ENCODE data around the gene LRCH4. TPM values are rescaled to one million over a fixed set of nuclear protein-coding genes. Genes with fewer than 3 reads are reported as not detected.

LRCH4 gene
- polyA plus RNA-seq, 2 donors, result 32.3 to 73.4 TPM

DNA sequence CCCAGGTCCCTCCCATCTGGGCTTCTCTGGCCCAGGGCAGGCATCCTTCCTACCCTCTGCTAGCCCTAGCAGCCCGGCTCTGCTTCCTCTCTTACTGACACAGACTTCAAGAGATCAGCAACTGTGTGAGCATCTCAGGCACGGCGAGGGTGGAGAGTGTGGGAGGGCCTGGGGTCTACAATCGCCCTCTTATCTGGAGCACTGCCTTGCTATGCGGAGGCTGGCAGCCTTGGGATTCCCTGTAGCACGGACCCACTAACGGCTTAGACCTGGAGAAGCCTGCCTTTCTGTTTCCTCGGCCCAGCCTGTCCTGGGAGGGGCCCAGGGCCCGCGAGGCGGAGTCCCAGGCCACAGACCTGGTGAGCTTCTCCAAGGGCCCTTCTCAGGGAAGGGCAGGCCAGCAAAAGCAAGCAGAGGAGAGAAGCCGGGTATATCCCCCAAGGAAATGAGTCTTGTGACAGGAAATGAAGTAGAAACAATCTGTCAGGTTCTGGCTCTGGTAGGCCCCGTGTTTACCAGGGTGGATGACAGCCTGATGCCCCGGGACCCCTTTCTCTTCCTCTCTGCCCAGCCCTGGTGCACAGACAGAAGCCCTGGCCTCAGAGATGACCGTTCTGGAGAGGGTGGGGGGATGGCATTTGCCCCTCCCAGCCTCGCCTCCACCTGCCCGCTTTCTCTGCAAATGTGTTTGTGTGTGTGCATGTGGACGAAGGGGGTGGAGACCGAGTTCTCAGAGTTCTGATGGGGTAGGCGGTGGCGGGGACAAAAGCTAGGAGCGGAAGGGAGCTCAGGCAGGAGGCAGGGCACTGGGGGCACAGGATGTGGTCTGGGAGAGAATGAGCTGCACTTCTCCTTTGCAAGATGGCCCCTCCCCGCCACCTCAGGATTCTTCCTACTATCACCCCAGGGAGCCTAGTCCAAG lies 2.5 kb downstream of the LRCH4 start:
- H3K36me3 ChIP-seq (ENCODE audit: control insufficient read depth in 2 of 2, insufficient read depth in 2 of 2, low read length in 1 of 2), result peaks cover 0 to 36% of the 10 kb centered on the region in 2 donors
- peaks cover 14 to 36% of the 10 kb centered on the region in 2 donors for H3K4me1 ChIP-seq (ENCODE audit: control insufficient read depth in 2 of 2, insufficient read depth in 2 of 2, low read length in 1 of 2)
- H3K27ac ChIP-seq (ENCODE audit: low read depth in 2 of 2, low read length in 1 of 2), result peak overlapping the region; percentile 85 to 99
- 32 to 38% methylated on average over 23 of the region's 23 CpGs for WGBS, 2 donors
- no peaks in the 10 kb centered on the region for H3K9me3 ChIP-seq (ENCODE audit: control insufficient read depth in 2 of 2, insufficient read depth in 1 of 2, low read depth in 1 of 2, low read length in 1 of 2)
- H3K4me3 ChIP-seq (ENCODE audit: low read depth in 1 of 2, low read length in 2 of 2), result peak overlapping the region; percentile 36 to 77
- no peaks in the 10 kb centered on the region for H3K27me3 ChIP-seq (ENCODE audit: control insufficient read depth in 1 of 2, insufficient read depth in 2 of 2, low read length in 2 of 2)

DNA sequence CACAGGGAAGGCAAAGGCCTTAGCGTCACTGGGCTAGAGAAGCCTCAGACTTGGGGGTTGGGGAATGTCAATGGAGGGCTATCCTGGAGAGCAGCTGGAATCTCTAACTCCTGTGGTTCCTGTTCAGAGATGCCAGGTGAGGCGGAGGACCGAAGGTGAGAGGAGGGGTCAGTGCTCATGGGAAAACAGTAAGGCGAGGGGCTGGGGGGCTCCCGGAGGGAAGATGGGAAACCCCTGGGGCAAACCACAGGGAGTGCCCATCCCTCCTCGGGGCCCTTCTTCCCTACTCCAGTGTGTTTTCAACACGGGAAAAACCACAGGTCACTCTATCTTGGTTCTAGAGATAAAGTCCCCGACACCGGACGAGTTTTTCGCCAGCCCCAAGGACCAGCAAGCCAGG lies 3.3 kb downstream of the LRCH4 start:
- H3K4me3 ChIP-seq (ENCODE audit: low read depth in 1 of 2, low read length in 2 of 2), result peak overlapping the region; percentile 17 to 18
- peak overlapping the region; percentile 85 to 99 for H3K27ac ChIP-seq (ENCODE audit: low read depth in 2 of 2, low read length in 1 of 2)
- 62 to 70% methylated on average over 11 of the region's 11 CpGs for WGBS, 2 donors
- H3K36me3 ChIP-seq (ENCODE audit: control insufficient read depth in 2 of 2, insufficient read depth in 2 of 2, low read length in 1 of 2), result peaks cover 0 to 44% of the 10 kb centered on the region in 2 donors
- no peaks in the 10 kb centered on the region for H3K27me3 ChIP-seq (ENCODE audit: control insufficient read depth in 1 of 2, insufficient read depth in 2 of 2, low read length in 2 of 2)
- no peaks in the 10 kb centered on the region for H3K9me3 ChIP-seq (ENCODE audit: control insufficient read depth in 2 of 2, insufficient read depth in 1 of 2, low read depth in 1 of 2, low read length in 1 of 2)
- H3K4me1 ChIP-seq (ENCODE audit: control insufficient read depth in 2 of 2, insufficient read depth in 2 of 2, low read length in 1 of 2), result peaks cover 14 to 36% of the 10 kb centered on the region in 2 donors

DNA sequence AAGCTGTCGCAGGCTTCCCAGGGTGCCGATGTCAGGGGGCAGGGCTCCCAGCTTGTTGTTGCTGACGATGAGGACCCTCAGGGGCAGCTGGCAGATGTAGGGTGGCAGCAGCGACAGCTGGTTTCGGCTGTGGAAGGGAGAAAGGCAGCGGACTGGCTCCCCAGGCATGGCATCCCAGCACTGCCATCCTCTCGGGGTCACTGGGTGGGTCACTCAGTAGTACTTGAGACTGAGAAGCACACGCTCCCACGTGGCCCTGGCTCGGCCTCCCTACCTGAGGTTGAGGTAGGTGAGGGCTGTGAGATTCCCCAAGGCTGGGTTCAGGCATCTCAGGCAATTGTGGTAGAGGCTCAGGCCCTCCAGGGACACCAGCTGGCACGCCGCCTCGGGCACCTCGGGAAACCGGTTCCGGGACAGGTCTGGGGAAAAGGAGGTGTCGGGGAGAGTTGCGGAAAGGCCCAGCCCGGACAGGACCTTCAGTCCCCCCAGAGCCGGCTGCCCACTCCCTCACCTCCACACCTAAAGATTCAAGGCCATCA lies 3.8 kb downstream of the LRCH4 start:
- peak overlapping the region; percentile 85 to 99 for H3K27ac ChIP-seq (ENCODE audit: low read depth in 2 of 2, low read length in 1 of 2)
- H3K4me1 ChIP-seq (ENCODE audit: control insufficient read depth in 2 of 2, insufficient read depth in 2 of 2, low read length in 1 of 2), result peaks cover 14 to 36% of the 10 kb centered on the region in 2 donors
- 61 to 63% methylated on average over 20 of the region's 20 CpGs for WGBS, 2 donors
- H3K9me3 ChIP-seq (ENCODE audit: control insufficient read depth in 2 of 2, insufficient read depth in 1 of 2, low read depth in 1 of 2, low read length in 1 of 2), result no peaks in the 10 kb centered on the region
- H3K4me3 ChIP-seq (ENCODE audit: low read depth in 1 of 2, low read length in 2 of 2), result peak overlapping the region; percentile 17 to 18
- H3K27me3 ChIP-seq (ENCODE audit: control insufficient read depth in 1 of 2, insufficient read depth in 2 of 2, low read length in 2 of 2), result no peaks in the 10 kb centered on the region
- H3K36me3 ChIP-seq (ENCODE audit: control insufficient read depth in 2 of 2, insufficient read depth in 2 of 2, low read length in 1 of 2), result peaks cover 0 to 49% of the 10 kb centered on the region in 2 donors

DNA sequence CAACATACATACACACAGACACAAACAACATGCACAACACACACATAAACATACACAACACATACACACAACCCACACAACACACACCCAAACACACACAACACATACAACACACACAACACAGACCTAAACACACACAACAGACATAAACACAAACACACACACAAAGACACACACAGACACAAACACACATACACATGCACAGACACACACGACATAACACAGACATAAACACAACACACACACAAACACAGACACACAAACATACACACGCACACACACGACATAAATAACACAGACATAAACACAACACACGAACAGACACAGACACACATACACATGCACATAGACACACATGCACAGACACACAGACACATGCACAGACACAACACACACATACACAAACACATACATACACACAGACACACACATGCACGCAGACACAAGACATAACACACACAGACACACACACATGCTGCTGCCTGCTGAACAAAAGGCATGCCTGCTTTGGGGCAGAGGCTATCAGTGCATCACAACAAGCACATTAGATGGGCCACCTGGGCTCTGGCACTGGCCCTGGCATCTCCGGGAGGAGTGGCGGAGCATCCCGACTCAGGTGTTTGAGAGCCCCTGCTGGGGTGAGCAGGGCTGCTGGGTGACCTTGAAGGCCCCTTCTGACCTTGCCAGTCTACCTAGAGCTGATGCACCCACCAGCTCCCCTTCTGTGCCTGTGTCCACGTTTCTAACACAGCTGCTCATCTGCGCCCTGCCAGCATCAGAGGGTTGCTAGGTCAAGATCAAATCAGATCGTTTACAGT lies 5.3 kb downstream of the LRCH4 start:
- Histone ChIP-seq H3K9me3 (ENCODE audit: control insufficient read depth in 2 of 2, insufficient read depth in 1 of 2, low read depth in 1 of 2, low read length in 1 of 2) (no peaks in the 10 kb centered on the region), H3K27me3 (ENCODE audit: control insufficient read depth in 1 of 2, insufficient read depth in 2 of 2, low read length in 2 of 2) (no peaks in the 10 kb centered on the region), H3K27ac (ENCODE audit: low read depth in 2 of 2, low read length in 1 of 2) (no peak overlapping the region), H3K36me3 (ENCODE audit: control insufficient read depth in 2 of 2, insufficient read depth in 2 of 2, low read length in 1 of 2) (peaks cover 10 to 63% of the 10 kb centered on the region in 2 donors), H3K4me3 (ENCODE audit: low read depth in 1 of 2, low read length in 2 of 2) (no peak overlapping the region), H3K4me1 (ENCODE audit: control insufficient read depth in 2 of 2, insufficient read depth in 2 of 2, low read length in 1 of 2) (peaks cover 14 to 36% of the 10 kb centered on the region in 2 donors)
- WGBS, 2 donors, result 78 to 85% methylated on average over 11 of the region's 11 CpGs

DNA sequence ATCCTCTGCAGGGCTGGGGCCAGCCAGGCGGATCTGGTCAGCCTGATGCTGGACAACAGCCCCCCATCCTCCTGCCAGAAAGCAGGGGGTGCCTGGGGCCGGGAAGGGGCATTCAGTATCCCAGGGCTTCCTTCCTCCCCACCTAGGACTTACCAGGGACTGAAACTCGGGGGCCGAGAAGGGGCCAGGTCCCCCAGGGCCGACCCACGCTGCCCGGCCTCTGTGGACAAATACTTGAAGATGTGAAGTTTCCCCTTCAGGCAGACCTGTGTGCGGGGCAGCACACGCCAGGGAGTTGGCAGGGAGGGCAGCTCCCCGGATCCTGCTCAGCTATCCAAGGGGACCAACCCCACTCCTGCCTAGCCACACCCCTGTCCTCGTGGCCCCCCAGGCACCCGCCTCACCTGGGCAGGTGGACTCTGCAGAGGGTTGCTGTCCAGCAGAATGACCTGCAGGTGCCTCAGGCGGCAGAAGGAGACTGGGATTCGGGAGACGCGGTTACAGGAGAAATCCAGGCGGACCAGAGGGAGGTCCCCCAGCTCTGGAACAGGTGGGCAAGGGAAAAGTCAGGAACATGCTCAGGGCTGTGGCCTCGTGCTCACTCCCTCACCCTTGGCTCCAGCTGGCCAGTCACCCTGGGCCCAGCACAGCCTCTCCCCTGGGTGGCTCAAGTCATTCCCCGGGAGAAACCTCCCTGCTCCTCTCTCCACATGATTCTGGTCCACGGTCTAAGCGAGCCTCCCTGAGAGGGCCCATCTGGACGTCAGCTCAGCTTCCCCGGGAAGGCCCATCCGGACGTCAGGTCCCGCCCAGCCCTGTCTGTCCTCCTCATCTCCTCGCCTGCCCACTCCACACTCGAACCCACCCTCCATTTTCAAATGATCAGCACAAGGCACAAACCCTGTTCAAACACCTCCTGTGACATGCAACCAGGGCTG lies 7.4 kb downstream of the LRCH4 start:
- no peaks in the 10 kb centered on the region for H3K27me3 ChIP-seq (ENCODE audit: control insufficient read depth in 1 of 2, insufficient read depth in 2 of 2, low read length in 2 of 2)
- H3K4me3 ChIP-seq (ENCODE audit: low read depth in 1 of 2, low read length in 2 of 2), result no peak overlapping the region
- H3K36me3 ChIP-seq (ENCODE audit: control insufficient read depth in 2 of 2, insufficient read depth in 2 of 2, low read length in 1 of 2), result peaks cover 11 to 76% of the 10 kb centered on the region in 2 donors
- WGBS, 2 donors, result 91 to 93% methylated on average over 28 of the region's 28 CpGs
- no peaks in the 10 kb centered on the region for H3K9me3 ChIP-seq (ENCODE audit: control insufficient read depth in 2 of 2, insufficient read depth in 1 of 2, low read depth in 1 of 2, low read length in 1 of 2)
- peaks cover 10 to 21% of the 10 kb centered on the region in 2 donors for H3K4me1 ChIP-seq (ENCODE audit: control insufficient read depth in 2 of 2, insufficient read depth in 2 of 2, low read length in 1 of 2)
- H3K27ac ChIP-seq (ENCODE audit: low read depth in 2 of 2, low read length in 1 of 2), result no peak overlapping the region

DNA sequence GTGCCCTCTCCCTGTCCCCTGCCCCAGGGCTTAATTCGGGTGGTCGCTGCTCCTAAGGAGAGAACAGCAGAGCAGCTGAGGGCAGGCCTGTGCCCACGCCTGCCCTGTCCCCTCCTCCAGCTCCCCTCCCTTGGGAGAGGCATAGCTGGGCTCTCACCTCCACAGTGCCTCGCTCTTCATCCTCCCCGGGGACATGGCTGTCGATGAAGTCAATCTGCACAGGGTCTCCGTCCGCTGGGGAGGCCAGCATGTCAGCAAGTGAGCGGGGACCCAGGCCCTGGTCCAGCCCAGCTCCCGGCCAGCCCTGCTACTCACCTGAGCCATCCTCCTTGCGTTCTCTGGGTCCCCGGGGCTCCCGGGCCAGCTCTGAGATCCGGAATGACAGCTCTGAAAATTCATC lies 8.4 kb downstream of the LRCH4 start:
- WGBS, 2 donors, result 91 to 93% methylated on average over 14 of the region's 14 CpGs
- H3K4me3 ChIP-seq (ENCODE audit: low read depth in 1 of 2, low read length in 2 of 2), result no peak overlapping the region
- H3K27ac ChIP-seq (ENCODE audit: low read depth in 2 of 2, low read length in 1 of 2), result no peak overlapping the region
- H3K9me3 ChIP-seq (ENCODE audit: control insufficient read depth in 2 of 2, insufficient read depth in 1 of 2, low read depth in 1 of 2, low read length in 1 of 2), result no peaks in the 10 kb centered on the region
- H3K27me3 ChIP-seq (ENCODE audit: control insufficient read depth in 1 of 2, insufficient read depth in 2 of 2, low read length in 2 of 2), result no peaks in the 10 kb centered on the region
- peaks cover 9 to 13% of the 10 kb centered on the region in 2 donors for H3K4me1 ChIP-seq (ENCODE audit: control insufficient read depth in 2 of 2, insufficient read depth in 2 of 2, low read length in 1 of 2)
- peaks cover 11 to 79% of the 10 kb centered on the region in 2 donors for H3K36me3 ChIP-seq (ENCODE audit: control insufficient read depth in 2 of 2, insufficient read depth in 2 of 2, low read length in 1 of 2)

DNA sequence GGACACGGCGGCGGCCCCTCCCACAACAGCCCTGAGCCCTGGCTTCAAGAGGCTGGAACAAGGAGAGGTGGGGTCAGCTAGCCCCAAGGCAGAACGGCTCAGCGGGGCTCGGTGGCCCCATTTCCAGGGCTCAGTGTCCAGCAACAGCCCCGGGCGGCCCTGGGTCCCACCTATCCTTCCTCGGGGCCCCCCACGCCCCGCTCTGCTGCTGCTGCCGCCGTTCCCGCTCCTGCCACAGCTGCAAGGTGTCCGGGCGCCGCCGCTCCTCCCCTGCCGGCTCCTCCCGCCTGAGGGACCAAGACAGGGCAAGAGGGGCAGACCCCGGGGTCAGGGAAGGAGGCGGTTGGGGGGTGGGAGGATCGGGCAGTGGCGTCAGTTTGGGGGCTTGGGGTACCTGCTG lies 8.8 kb downstream of the LRCH4 start:
- 94 to 95% methylated on average over 21 to 24 of the region's 24 CpGs for WGBS, 2 donors
- Histone ChIP-seq H3K4me1 (ENCODE audit: control insufficient read depth in 2 of 2, insufficient read depth in 2 of 2, low read length in 1 of 2) (peaks cover 5 to 9% of the 10 kb centered on the region in 2 donors), H3K4me3 (ENCODE audit: low read depth in 1 of 2, low read length in 2 of 2) (no peak overlapping the region), H3K36me3 (ENCODE audit: control insufficient read depth in 2 of 2, insufficient read depth in 2 of 2, low read length in 1 of 2) (peaks cover 11 to 77% of the 10 kb centered on the region in 2 donors), H3K27me3 (ENCODE audit: control insufficient read depth in 1 of 2, insufficient read depth in 2 of 2, low read length in 2 of 2) (no peaks in the 10 kb centered on the region), H3K9me3 (ENCODE audit: control insufficient read depth in 2 of 2, insufficient read depth in 1 of 2, low read depth in 1 of 2, low read length in 1 of 2) (no peaks in the 10 kb centered on the region), H3K27ac (ENCODE audit: low read depth in 2 of 2, low read length in 1 of 2) (no peak overlapping the region)

DNA sequence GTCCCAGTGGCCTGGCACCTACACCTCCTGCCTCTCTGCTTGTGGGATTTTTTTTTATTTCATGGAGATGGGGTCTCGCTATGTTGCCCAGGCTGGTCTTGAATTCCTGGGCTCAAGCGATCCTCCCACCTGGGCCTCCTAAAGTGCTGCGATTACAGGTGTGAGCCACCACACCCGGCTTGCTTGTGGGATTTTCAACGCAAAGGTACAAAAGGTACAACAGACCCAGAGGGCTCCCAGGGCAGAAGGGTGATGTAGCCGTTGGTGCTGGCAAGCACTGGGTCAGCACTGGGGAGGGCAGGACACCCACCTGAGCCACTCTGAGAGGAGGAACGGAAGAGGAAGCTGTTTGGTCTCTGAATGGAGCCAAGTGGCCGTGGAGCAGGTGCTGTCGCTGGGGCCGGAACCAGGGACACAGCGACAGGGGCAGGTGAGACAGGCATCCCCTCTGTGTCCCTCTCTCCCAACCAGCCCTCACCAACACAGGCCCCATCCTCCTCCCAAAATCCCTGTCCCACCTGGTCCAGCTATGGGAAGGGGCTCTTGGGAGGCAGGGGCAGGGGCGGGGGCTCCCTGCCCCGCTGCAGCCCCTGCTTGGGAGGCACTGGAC lies 9.4 kb downstream of the LRCH4 start:
- 96 to 97% methylated on average over 13 of the region's 13 CpGs for WGBS, 2 donors
- Histone ChIP-seq H3K4me3 (ENCODE audit: low read depth in 1 of 2, low read length in 2 of 2) (no peak overlapping the region), H3K36me3 (ENCODE audit: control insufficient read depth in 2 of 2, insufficient read depth in 2 of 2, low read length in 1 of 2) (peaks cover 11 to 71% of the 10 kb centered on the region in 2 donors), H3K9me3 (ENCODE audit: control insufficient read depth in 2 of 2, insufficient read depth in 1 of 2, low read depth in 1 of 2, low read length in 1 of 2) (no peaks in the 10 kb centered on the region), H3K27me3 (ENCODE audit: control insufficient read depth in 1 of 2, insufficient read depth in 2 of 2, low read length in 2 of 2) (no peaks in the 10 kb centered on the region), H3K27ac (ENCODE audit: low read depth in 2 of 2, low read length in 1 of 2) (no peak overlapping the region), H3K4me1 (ENCODE audit: control insufficient read depth in 2 of 2, insufficient read depth in 2 of 2, low read length in 1 of 2) (peaks cover 0 to 3% of the 10 kb centered on the region in 2 donors)

All from esophagus (tissue), 2 donors.